ENCODE measurements around the gene ADCY4.

DNA sequence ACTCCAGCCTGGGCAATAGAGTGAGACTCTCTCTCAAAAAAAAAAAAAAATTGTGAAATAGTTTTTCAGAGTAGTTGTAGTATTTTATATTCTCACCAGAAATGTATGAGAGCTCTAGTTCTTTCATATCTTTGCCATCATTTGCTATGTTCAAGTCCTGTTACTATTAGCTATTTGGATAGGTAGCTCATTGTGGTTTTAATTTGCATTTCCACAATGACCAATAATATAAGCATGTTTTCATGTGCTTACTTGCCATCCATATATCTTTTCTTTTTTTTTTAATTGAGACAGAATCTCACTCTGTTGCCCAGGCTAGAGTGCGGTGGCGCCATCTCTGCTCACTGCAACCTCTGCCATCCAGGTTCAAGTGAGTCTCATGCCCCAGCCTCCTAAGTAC is 13.3 kb upstream of the ADCY4 start:
- no peak for TF ChIP-seq POLR2A (IDR thresholded peaks at IDR 0.05)
- TF ChIP-seq, protein P1, sequence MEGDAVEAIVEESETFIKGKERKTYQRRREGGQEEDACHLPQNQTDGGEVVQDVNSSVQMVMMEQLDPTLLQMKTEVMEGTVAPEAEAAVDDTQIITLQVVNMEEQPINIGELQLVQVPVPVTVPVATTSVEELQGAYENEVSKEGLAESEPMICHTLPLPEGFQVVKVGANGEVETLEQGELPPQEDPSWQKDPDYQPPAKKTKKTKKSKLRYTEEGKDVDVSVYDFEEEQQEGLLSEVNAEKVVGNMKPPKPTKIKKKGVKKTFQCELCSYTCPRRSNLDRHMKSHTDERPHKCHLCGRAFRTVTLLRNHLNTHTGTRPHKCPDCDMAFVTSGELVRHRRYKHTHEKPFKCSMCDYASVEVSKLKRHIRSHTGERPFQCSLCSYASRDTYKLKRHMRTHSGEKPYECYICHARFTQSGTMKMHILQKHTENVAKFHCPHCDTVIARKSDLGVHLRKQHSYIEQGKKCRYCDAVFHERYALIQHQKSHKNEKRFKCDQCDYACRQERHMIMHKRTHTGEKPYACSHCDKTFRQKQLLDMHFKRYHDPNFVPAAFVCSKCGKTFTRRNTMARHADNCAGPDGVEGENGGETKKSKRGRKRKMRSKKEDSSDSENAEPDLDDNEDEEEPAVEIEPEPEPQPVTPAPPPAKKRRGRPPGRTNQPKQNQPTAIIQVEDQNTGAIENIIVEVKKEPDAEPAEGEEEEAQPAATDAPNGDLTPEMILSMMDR (IDR thresholded peaks at IDR 0.05), result no peak

All from Peyer's patch (tissue), 4 donors.